Lower leg skin (tissue), 4 donors: Measurements from ENCODE around the gene PTPN2. TPM values are rescaled to one million over a fixed set of nuclear protein-coding genes. Genes with fewer than 3 reads are reported as not detected.

Experiments used
- DNase-seq, 2 donors: peaks; one replicate each; pipeline ENCODE4 v3.0.0-alpha.2; 2019; ENCODE audit warnings: low spot score in 2 of 2
- H3K4me3 ChIP-seq: fragments of 200-600 bp; sonication (generic); 2 replicates; pipeline ENCODE4 v1.5.1; 2017; ENCODE audit warnings: mild to moderate bottlenecking, low read depth; ENCODE audit not compliant: poor library complexity, severe bottlenecking
- POLR2A ChIP-seq, 2 donors: fragments of 450-650 bp; IDR thresholded peaks; one replicate each; pipeline ENCODE4 v1.6.1; 2016 to 2017; ENCODE audit warnings: antibody characterized with exemption in 2 of 2, mild to moderate bottlenecking in 1 of 2, moderate library complexity in 1 of 2
- WGBS, 2 donors: methylation state at CpG; one replicate each; pipeline ENCODE4 v1.1.5; 2018; 5-methylcytosine and 5-hydroxymethylcytosine counted together
- intact Hi-C: fragments of 100-400 bp; cut with DNase I; formaldehyde crosslinking; loops from one replicate; pipeline ENCODE4 v1.15.0; 2023; ENCODE audit warnings: low total_unique reads
- total RNA-seq, 4 donors: library from RNA; depleted of rRNA; stranded (reverse); fragments of >200 nt; gene quantifications; one replicate each; pipeline ENCODE4 v1.1.0, GENCODE V29; 2016
- TF ChIP-seq, protein P1 (sequence below), 3 donors: fragments of 450-650 bp; IDR thresholded peaks; one replicate each; pipeline ENCODE4 v1.5.1; 2016; ENCODE audit warnings: antibody characterized with exemption in 3 of 3, mild to moderate bottlenecking in 3 of 3, moderate library complexity in 2 of 3

Gene PTPN2
- total RNA-seq, 4 donors from 2014 or later: 26.0 to 53.2 (median 40.4) TPM

DNA sequence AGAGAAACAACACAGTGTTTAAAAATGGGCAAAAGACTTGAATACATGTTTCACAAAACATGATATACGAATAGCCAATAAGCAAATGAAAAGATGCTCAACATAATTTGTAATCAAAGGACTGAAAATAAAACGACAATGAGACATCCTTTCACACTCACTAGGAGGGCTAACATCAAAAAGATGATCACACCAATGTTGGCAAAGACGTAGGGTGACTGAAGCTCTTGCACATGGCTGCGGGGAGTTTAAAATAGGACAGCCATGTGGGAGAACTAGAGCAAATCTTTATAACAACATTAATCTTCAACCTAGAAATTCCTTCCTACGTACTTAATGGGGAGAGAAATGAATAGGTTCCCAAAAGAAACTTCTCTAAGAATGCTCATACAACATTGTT, 44.6 kb upstream of the PTPN2 start:
- 76 to 83% methylated on average over 5 of the region's 5 CpGs for WGBS, 2 donors

DNA sequence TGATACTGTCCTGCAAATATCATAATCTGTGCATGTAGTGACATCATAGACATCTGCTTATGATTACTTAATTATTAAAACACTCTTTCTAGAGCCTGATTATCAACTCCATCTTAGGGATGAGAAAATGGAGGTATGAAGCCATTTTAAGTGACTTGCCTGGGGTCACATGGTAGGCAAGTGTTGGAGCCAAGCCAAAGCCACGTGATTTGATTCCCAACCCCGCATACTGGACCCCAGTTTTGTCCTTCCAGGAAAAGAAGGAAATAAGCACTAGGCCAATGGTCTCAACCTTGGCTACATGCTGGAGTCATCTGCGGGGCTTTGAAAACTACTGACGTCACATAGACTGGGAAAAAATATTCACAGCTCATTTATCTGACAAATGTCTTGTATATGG, 44.2 kb upstream of the PTPN2 start:
- no peak for TF ChIP-seq POLR2A (IDR thresholded peaks at IDR 0.05)
- TF ChIP-seq, protein P1, sequence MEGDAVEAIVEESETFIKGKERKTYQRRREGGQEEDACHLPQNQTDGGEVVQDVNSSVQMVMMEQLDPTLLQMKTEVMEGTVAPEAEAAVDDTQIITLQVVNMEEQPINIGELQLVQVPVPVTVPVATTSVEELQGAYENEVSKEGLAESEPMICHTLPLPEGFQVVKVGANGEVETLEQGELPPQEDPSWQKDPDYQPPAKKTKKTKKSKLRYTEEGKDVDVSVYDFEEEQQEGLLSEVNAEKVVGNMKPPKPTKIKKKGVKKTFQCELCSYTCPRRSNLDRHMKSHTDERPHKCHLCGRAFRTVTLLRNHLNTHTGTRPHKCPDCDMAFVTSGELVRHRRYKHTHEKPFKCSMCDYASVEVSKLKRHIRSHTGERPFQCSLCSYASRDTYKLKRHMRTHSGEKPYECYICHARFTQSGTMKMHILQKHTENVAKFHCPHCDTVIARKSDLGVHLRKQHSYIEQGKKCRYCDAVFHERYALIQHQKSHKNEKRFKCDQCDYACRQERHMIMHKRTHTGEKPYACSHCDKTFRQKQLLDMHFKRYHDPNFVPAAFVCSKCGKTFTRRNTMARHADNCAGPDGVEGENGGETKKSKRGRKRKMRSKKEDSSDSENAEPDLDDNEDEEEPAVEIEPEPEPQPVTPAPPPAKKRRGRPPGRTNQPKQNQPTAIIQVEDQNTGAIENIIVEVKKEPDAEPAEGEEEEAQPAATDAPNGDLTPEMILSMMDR (IDR thresholded peaks at IDR 0.05): no peak
- H3K4me3 ChIP-seq: no peak overlapping the region
- intact Hi-C loops: no loop called here
- 59 to 69% methylated on average over 4 of the region's 4 CpGs for WGBS, 2 donors
- DNase-seq: no peak

More for the DNA sequence above, 44.6 kb upstream of the PTPN2 start:
- no peak overlapping the region for H3K4me3 ChIP-seq
- intact Hi-C loops: no loop called here
- no peak for DNase-seq
- no peak for TF ChIP-seq POLR2A (IDR thresholded peaks at IDR 0.05)
- TF ChIP-seq, protein P1 (IDR thresholded peaks at IDR 0.05): no peak

DNA sequence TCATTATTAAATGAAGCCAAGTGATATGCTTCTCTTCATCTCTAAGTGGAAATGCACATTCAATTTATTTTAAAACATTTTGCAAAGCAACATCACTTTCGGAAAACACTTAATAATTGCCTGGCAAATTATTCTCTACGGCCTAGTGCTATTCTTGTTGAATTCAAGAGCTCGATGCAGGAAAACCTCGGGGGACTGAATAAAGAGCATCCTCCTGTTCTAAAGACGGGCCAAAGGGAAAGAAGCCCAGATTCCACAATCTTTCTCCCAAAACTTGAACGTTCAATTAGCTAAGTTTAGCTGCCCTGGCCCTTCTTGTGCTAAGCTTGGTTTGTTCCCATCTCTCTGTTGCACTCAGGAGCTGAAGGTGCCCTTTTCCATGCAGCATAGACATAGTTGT, 40.6 kb upstream of the PTPN2 start:
- 67 to 74% methylated on average over 6 of the region's 6 CpGs for WGBS, 2 donors
- TF ChIP-seq POLR2A (IDR thresholded peaks at IDR 0.05): no peak
- TF ChIP-seq, protein P1 (IDR thresholded peaks at IDR 0.05): no peak
- DNase-seq: no peak
- intact Hi-C loops: no loop called here
- H3K4me3 ChIP-seq: no peak overlapping the region

DNA sequence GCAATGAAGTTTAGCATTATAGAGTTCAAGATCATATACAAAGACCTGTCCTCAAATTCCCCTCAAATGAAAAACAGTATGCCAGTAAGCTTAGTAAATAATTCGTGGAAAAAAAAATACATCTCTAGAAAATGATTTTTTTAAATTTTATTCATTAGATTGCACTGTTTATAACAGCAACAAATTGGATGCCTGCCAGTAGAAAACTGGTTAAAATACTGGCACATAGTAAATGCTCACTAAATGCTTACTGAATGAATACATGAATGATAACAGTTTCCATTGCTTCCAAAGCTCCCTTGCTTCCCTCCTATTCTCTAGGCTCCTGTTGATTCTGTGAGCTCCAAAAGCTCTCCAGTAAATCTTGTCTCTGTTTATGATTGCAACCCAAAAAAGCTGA, 38.2 kb upstream of the PTPN2 start:
- H3K4me3 ChIP-seq: no peak overlapping the region
- WGBS, 2 donors: 84 to 92% methylated on average over 1 of the region's 1 CpG
- DNase-seq: no peak
- TF ChIP-seq, protein P1 (IDR thresholded peaks at IDR 0.05): no peak
- no peak for TF ChIP-seq POLR2A (IDR thresholded peaks at IDR 0.05)
- intact Hi-C loops: no loop called here

DNA sequence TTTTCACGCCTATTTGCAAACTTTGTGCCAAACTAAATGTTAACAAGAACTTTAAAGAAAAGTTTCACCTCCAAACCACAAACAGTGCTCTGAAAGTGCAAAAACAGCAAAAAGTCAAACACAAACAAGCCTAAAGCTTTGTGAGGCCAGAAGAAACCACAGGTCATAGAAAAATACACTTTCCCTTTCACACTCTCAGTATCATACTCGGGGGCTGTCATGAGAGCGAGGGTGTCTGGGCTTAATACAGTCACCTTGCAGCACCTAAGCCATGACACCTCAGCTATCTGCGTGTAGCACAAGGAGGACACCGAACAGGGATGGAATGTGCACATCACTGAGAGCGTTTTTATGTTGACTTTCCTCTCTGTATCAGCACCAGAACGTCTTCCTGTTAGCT, 37.1 kb upstream of the PTPN2 start:
- 70 to 83% methylated on average over 7 of the region's 7 CpGs for WGBS, 2 donors
- no peak overlapping the region for H3K4me3 ChIP-seq
- TF ChIP-seq, protein P1 (IDR thresholded peaks at IDR 0.05): no peak
- TF ChIP-seq POLR2A (IDR thresholded peaks at IDR 0.05): no peak
- intact Hi-C loops: no loop called here
- no peak for DNase-seq

DNA sequence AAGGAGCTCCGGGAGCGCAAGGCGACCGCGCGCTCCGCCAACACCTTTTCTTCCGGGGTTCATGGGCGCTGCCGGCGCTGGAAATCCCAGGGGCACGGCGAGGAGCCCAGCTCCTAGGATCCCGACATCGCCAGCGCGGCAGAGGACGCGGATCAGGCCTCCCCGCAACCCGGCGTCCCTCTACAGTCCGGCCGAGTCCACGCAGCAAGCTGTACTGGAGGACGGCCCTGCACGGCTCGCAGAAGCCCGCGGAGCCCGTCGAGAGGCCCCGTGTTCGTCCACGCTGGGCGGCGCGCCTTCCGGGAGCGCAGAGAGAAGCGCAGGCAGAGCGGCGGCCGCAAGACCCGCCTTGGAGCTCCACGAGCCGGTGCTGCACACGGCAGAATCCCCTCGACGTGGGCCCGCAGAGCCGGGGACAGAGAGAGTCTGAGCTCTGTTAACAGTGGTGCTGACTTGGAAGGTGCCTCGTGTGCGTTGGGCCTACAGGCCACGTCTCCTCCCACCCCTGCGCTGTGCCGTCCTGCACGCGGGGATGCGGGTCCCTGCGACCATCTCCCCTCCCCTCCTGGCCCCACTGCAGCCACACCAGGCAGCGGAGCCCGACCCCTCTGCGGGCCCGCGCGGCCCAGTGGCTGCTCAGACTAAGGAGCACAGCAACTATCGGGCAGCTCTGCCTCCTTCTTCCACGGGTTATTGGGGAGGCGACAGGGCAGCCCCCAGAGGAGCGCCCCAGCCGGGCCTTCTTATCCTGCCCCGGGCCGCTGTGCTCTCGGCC, 28.1 kb upstream of the PTPN2 start:
- TF ChIP-seq, protein P1 (IDR thresholded peaks at IDR 0.05): no peak
- no peak for TF ChIP-seq POLR2A (IDR thresholded peaks at IDR 0.05)
- DNase-seq: no peak
- no peak overlapping the region for H3K4me3 ChIP-seq
- intact Hi-C loops: no loop called here
- WGBS, 2 donors: 58 to 65% methylated on average over 54 to 75 of the region's 75 CpGs
